NCI-H1417 treated with DMSO at 0.1 percent for 48 hours (cell line): ENCODE measurements around the gene PARP8.
"Not testable (repeated sequence)": the region's sequence is repeated elsewhere in the genome, so short reads cannot be mapped to it uniquely, and the experiment has no call there.

ENCODE experiments used
- DNase-seq: peaks from one replicate; lab custom pipeline; 2025; lab: John Stamatoyannopoulos, UW

PARP8 gene

GRCh38 chr5:50786073-50786472 lies 119.6 kb downstream of the PARP8 start:
- no peak for DNase-seq

GRCh38 chr5:50791813-50792212 lies 125.4 kb downstream of the PARP8 start:
- DNase-seq = no peak

- DNase-seq = no peak
These were observed 126.4 kb downstream of the PARP8 start for GRCh38 chr5:50792843-50793242.

GRCh38 chr5:50794812-50795211 lies 128.4 kb downstream of the PARP8 start:
- no peak for DNase-seq

GRCh38 chr5:50798002-50798401 lies 131.6 kb downstream of the PARP8 start:
- DNase-seq = no peak

- no peak for DNase-seq
These were observed 133.2 kb downstream of the PARP8 start for GRCh38 chr5:50799596-50799995.

GRCh38 chr5:50800410-50800809 lies 134.0 kb downstream of the PARP8 start:
- DNase-seq = no peak

GRCh38 chr5:50807661-50808060 lies 141.2 kb downstream of the PARP8 start:
- no peak for DNase-seq

GRCh38 chr5:50808406-50808805 lies 142.0 kb downstream of the PARP8 start:
- no peak for DNase-seq

GRCh38 chr5:50811746-50812145 lies 145.3 kb downstream of the PARP8 start:
- DNase-seq = not testable (repeated sequence)

GRCh38 chr5:50813691-50814090 lies 147.3 kb downstream of the PARP8 start:
- DNase-seq = no peak

- no peak for DNase-seq
These were observed 148.1 kb downstream of the PARP8 start for GRCh38 chr5:50814556-50814955.

GRCh38 chr5:50822046-50822445 lies 155.6 kb downstream of the PARP8 start:
- no peak for DNase-seq

GRCh38 chr5:50822761-50823160 lies 156.3 kb downstream of the PARP8 start:
- no peak for DNase-seq

GRCh38 chr5:50823568-50823967 lies 157.1 kb downstream of the PARP8 start:
- no peak for DNase-seq

GRCh38 chr5:50824109-50824508 lies 157.7 kb downstream of the PARP8 start:
- no peak for DNase-seq

GRCh38 chr5:50827516-50828247 lies 161.2 kb downstream of the PARP8 start:
- no peak for DNase-seq

- no peak for DNase-seq
These were observed 162.6 kb downstream of the PARP8 start for GRCh38 chr5:50829023-50829422.

GRCh38 chr5:50832657-50833284 lies 166.3 kb downstream of the PARP8 start:
- DNase-seq = no peak

- no peak for DNase-seq
These were observed 169.9 kb downstream of the PARP8 start for GRCh38 chr5:50836356-50836755.

- no peak for DNase-seq
These were observed 173.0 kb downstream of the PARP8 start for GRCh38 chr5:50839472-50839871.

GRCh38 chr5:50843091-50843490 lies 176.7 kb downstream of the PARP8 start:
- DNase-seq = no peak

- DNase-seq = no peak
These were observed 179.8 kb downstream of the PARP8 start for GRCh38 chr5:50846261-50846660.

GRCh38 chr5:50849554-50849953 lies 183.1 kb downstream of the PARP8 start:
- DNase-seq = no peak
